ENCODE measurements around the gene DENND1A. TPM values are rescaled to one million over a fixed set of nuclear protein-coding genes. Genes with fewer than 3 reads are reported as not detected.

DENND1A gene
- total RNA-seq (2022; extraction: Qiagen RNA extraction) = 8.8 to 11.8 TPM (median 10.1 TPM) in 5 replicates

GRCh38 chr9:123929870-123930831, at the start of gene DENND1A:
DENND1A (minus strand) TSS chr9:123930126; CDS start chr9:123929905, 221 bp downstream.

GRCh38 chr9:123355761-123356431, 574.0 kb downstream of the DENND1A start, which contains the start of gene CRB2:
CRB2 (plus strand) TSS chr9:123356197; CDS start chr9:123356261, 64 bp downstream.

Other genes with a start within 250 kb of the DENND1A start
- gene LHX2, start 81.6 kb upstream of the DENND1A start, total RNA-seq (2022; extraction: Qiagen RNA extraction) = 3.8 to 4.4 TPM (median 4.1 TPM) in 5 replicates